Endothelial cell of umbilical vein (primary cell): ENCODE data around the gene ARHGAP30.

Experiments
- CTCF ChIP-seq, 2 donors: IDR thresholded peaks; 1 replicate in 1 of 2; 2 replicates in 1 of 2; pipeline ENCODE4 v1.5.1; 2011; ENCODE audit warnings: low read length in 2 of 2, mild to moderate bottlenecking in 2 of 2, moderate library complexity in 2 of 2, control low read depth in 1 of 2, inconsistent platforms in 1 of 2, low read depth in 1 of 2; ENCODE audit not compliant: insufficient read depth in 1 of 2; ENCODE audit errors: extremely low read depth in 1 of 2
- EZH2 ChIP-seq: IDR thresholded peaks from 2 replicates; pipeline ENCODE4 v1.6.1; 2012; ENCODE audit warnings: borderline replicate concordance, low read depth, mild to moderate bottlenecking, moderate library complexity, low read length, inconsistent platforms; ENCODE audit not compliant: severe bottlenecking
- MAX ChIP-seq: IDR thresholded peaks from 2 replicates; pipeline ENCODE4 v1.6.1; 2011; ENCODE audit not compliant: insufficient read depth, insufficient read length
- POLR2A ChIP-seq: IDR thresholded peaks from 2 replicates; pipeline ENCODE4 v1.6.1; 2012; ENCODE audit warnings: low read depth, mild to moderate bottlenecking, control low read depth, low read length
- POLR2AphosphoS5 ChIP-seq: IDR thresholded peaks from 2 replicates; pipeline ENCODE4 v1.6.1; 2012; ENCODE audit warnings: low read depth, mild to moderate bottlenecking, control low read depth, low read length, moderate library complexity; ENCODE audit not compliant: insufficient read depth

DNA sequence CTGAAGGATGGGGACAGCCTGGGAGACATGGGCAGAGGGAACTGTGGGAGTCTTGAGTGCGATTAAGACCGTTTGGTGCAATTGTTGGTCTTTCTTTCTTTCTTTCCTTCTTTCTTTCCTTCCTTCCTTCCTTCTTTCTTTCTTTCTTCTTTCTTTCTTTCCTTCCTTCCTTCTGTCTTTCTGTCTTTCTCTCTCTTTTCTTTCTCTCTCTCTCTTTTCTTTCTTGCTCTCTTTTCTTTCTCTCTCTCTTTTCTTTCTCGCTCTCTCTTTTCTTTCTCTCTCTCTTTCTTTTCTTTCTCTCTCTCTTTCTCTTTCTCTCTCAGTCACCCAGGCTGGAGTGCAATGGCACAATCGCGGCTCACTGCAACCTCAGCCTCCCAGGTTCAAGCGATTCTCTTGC lies 25.5 kb upstream of the ARHGAP30 start:
- TF ChIP-seq CTCF (IDR thresholded peaks at IDR 0.05; ENCODE audit: extremely low read depth in 1 of 2, insufficient read depth in 1 of 2, low read depth in 1 of 2, low read length in 2 of 2) = no peak
- TF ChIP-seq POLR2AphosphoS5 = no peak
- TF ChIP-seq EZH2 = no peak
- no peak for TF ChIP-seq MAX
- TF ChIP-seq POLR2A = no peak
